HG03469 (cell line): ENCODE results near the gene LOXL4.

ENCODE experiments used
- ATAC-seq: cut with Tn5 transposase; IDR thresholded peaks from one replicate; pipeline ENCODE4 v1.9.1; 2021; ENCODE audit warnings: mild to moderate bottlenecking, moderate library complexity, moderate number of reproducible peaks; ENCODE audit not compliant: unreplicated experiment

Gene LOXL4

GRCh38 chr10:98295907-98296306 lies 27.9 kb upstream of the LOXL4 start:
- ATAC-seq: no peak

- no peak for ATAC-seq
Observed at GRCh38 chr10:98295401-98295811, 27.4 kb upstream of the LOXL4 start.

GRCh38 chr10:98294270-98294627 lies 26.3 kb upstream of the LOXL4 start:
- no peak for ATAC-seq

- no peak for ATAC-seq
Observed at GRCh38 chr10:98293550-98294269, 25.7 kb upstream of the LOXL4 start.

GRCh38 chr10:98292971-98293370 lies 25.0 kb upstream of the LOXL4 start:
- no peak for ATAC-seq

GRCh38 chr10:98289802-98290209 lies 21.8 kb upstream of the LOXL4 start:
- ATAC-seq: no peak

GRCh38 chr10:98287321-98287720 lies 19.3 kb upstream of the LOXL4 start:
- ATAC-seq: no peak

- ATAC-seq: no peak
Observed at GRCh38 chr10:98286419-98286818, 18.4 kb upstream of the LOXL4 start.

- no peak for ATAC-seq
Observed at GRCh38 chr10:98285416-98285815, 17.4 kb upstream of the LOXL4 start.

- no peak for ATAC-seq
Observed at GRCh38 chr10:98276311-98276710, 8.3 kb upstream of the LOXL4 start.

GRCh38 chr10:98274562-98274961 lies 6.6 kb upstream of the LOXL4 start:
- no peak for ATAC-seq

GRCh38 chr10:98273057-98273850 lies 5.3 kb upstream of the LOXL4 start:
- ATAC-seq: no peak

GRCh38 chr10:98272656-98273055 lies 4.7 kb upstream of the LOXL4 start:
- ATAC-seq: no peak

- ATAC-seq: no peak
Observed at GRCh38 chr10:98272245-98272644, 4.3 kb upstream of the LOXL4 start.

GRCh38 chr10:98270786-98271185 lies 2.8 kb upstream of the LOXL4 start:
- ATAC-seq: no peak

- no peak for ATAC-seq
Observed at GRCh38 chr10:98270073-98270740, 2.2 kb upstream of the LOXL4 start.

GRCh38 chr10:98269435-98269912 lies 1.5 kb upstream of the LOXL4 start:
- no peak for ATAC-seq

GRCh38 chr10:98268694-98269431 lies 869 bp upstream of the LOXL4 start:
- ATAC-seq: no peak

GRCh38 chr10:98267069-98267893 lies 713 bp downstream of the LOXL4 start:
- ATAC-seq: no peak

GRCh38 chr10:98266647-98267046 lies 1.3 kb downstream of the LOXL4 start:
- no peak for ATAC-seq
